Gastroesophageal sphincter (tissue), 3 donors: Measurements from ENCODE around the gene RNPS1.

Experiments
- CTCF ChIP-seq, 4 experiments: fragments of 200-600 bp in 2 of 4; fragments of 450-650 bp in 2 of 4; sonication (generic) in 1 of 4; IDR thresholded peaks; one replicate each; pipeline ENCODE4 v1.5.1; 2017 to 2019; ENCODE audit warnings: antibody characterized with exemption in 4 of 4, mild to moderate bottlenecking in 2 of 4, moderate library complexity in 2 of 4
- EP300 ChIP-seq: sonication (generic); formaldehyde crosslinking; IDR thresholded peaks from one replicate; pipeline ENCODE4 v1.6.1; 2017; ENCODE audit warnings: antibody characterized with exemption, mild to moderate bottlenecking
- POLR2AphosphoS5 ChIP-seq: sonication (generic); formaldehyde crosslinking; IDR thresholded peaks from one replicate; pipeline ENCODE4 v1.6.1; 2017; ENCODE audit warnings: antibody characterized with exemption

GRCh38 chr16:2205104-2205966 is 62.6 kb downstream of the RNPS1 start, which contains the start of gene MLST8:
- TF ChIP-seq EP300 (no peak), CTCF (IDR thresholded peaks at IDR 0.05) (peak in 1 of 4 experiments; percentile 41), POLR2AphosphoS5 (peak; percentile 92)
